Mesenchymal stem cell (in vitro differentiated cells and primary cell): ENCODE measurements around the gene ILF3. TPM values are rescaled to one million over a fixed set of nuclear protein-coding genes. Genes with fewer than 3 reads are reported as not detected.
A peak's percentile ranks its signal among the peaks of the same experiment; 100 is the strongest.

Experiments used
- DNase-seq: peaks from one replicate; pipeline ENCODE4 v3.0.0-alpha.2; 2013
- H2AFZ ChIP-seq: one replicate; pipeline ENCODE4 v1.6.1; 2013; ENCODE audit warnings: low read depth, mild to moderate bottlenecking, control low read depth, inconsistent platforms, low read length, moderate library complexity
- H2AK5ac ChIP-seq: 2 replicates; pipeline ENCODE4 v1.6.1; 2013; ENCODE audit warnings: low read length, moderate library complexity, mild to moderate bottlenecking, inconsistent platforms; ENCODE audit not compliant: severe bottlenecking
- H2BK120ac ChIP-seq: one replicate; pipeline ENCODE4 v1.6.1; 2013; ENCODE audit warnings: low read depth, mild to moderate bottlenecking, inconsistent platforms, low read length, moderate library complexity
- H2BK12ac ChIP-seq, 2 experiments: one replicate each; pipeline ENCODE4 v1.6.1; 2013; ENCODE audit warnings: inconsistent platforms in 2 of 2, low read length in 2 of 2, mild to moderate bottlenecking in 2 of 2, moderate library complexity in 2 of 2, control low read depth in 1 of 2
- H2BK15ac ChIP-seq: one replicate; pipeline ENCODE4 v1.6.1; 2013; ENCODE audit warnings: mild to moderate bottlenecking, low read depth, inconsistent platforms; ENCODE audit not compliant: poor library complexity, severe bottlenecking
- H2BK5ac ChIP-seq: 2 replicates; pipeline ENCODE4 v1.6.1; 2013; ENCODE audit warnings: low read depth, mild to moderate bottlenecking, low read length, control low read depth, inconsistent platforms; ENCODE audit not compliant: poor library complexity, severe bottlenecking
- H3K14ac ChIP-seq, 2 experiments: one replicate each; pipeline ENCODE4 v1.6.1; 2013; ENCODE audit warnings: inconsistent platforms in 2 of 2, low read length in 2 of 2, control low read depth in 1 of 2, mild to moderate bottlenecking in 1 of 2, moderate library complexity in 1 of 2
- H3K18ac ChIP-seq, 2 experiments: one replicate each; pipeline ENCODE4 v1.6.1; 2013; ENCODE audit warnings: inconsistent platforms in 2 of 2, low read length in 2 of 2, control low read depth in 1 of 2, low read depth in 1 of 2, mild to moderate bottlenecking in 1 of 2
- H3K23ac ChIP-seq, 2 experiments: one replicate each; pipeline ENCODE4 v1.6.1; 2013; ENCODE audit warnings: inconsistent platforms in 2 of 2, low read length in 2 of 2, mild to moderate bottlenecking in 2 of 2, moderate library complexity in 2 of 2, control low read depth in 1 of 2
- H3K27ac ChIP-seq: 2 replicates; pipeline ENCODE4 v1.5.1; 2013; ENCODE audit warnings: mild to moderate bottlenecking, moderate library complexity, low read length, control low read depth, inconsistent platforms; ENCODE audit not compliant: poor library complexity, severe bottlenecking
- H3K27me3 ChIP-seq, 2 experiments: 2 replicates each; pipeline versions ENCODE4 v1.6.1 to v1.7.0; 2013; ENCODE audit warnings: low read length in 2 of 2, mild to moderate bottlenecking in 2 of 2, moderate library complexity in 2 of 2, control low read depth in 1 of 2, inconsistent platforms in 1 of 2; ENCODE audit not compliant: control insufficient read depth in 1 of 2, insufficient read depth in 1 of 2
- H3K36me3 ChIP-seq, 2 experiments: 2 replicates each; pipeline versions ENCODE4 v1.6.1 to v1.7.0; 2013; ENCODE audit warnings: low read length in 2 of 2, control low read depth in 1 of 2, inconsistent platforms in 1 of 2, low read depth in 1 of 2, mild to moderate bottlenecking in 1 of 2; ENCODE audit not compliant: insufficient read depth in 2 of 2, control insufficient read depth in 1 of 2
- H3K4ac ChIP-seq, 2 experiments: one replicate each; pipeline ENCODE4 v1.6.1; 2013; ENCODE audit warnings: inconsistent platforms in 2 of 2, low read length in 2 of 2, mild to moderate bottlenecking in 2 of 2, moderate library complexity in 2 of 2, control low read depth in 1 of 2, low read depth in 1 of 2
- H3K4me1 ChIP-seq: 2 replicates; pipeline ENCODE4 v1.6.1; 2013; ENCODE audit warnings: low read depth, low read length, control low read depth; ENCODE audit not compliant: control insufficient read depth, insufficient read depth
- H3K4me2 ChIP-seq: 2 replicates; pipeline ENCODE4 v1.6.1; 2013; ENCODE audit warnings: low read length, mild to moderate bottlenecking, inconsistent platforms; ENCODE audit not compliant: poor library complexity, severe bottlenecking
- H3K4me3 ChIP-seq, 2 experiments: 2 replicates each; pipeline versions ENCODE4 v1.5.1 to v1.7.0; 2013; ENCODE audit warnings: low read length in 2 of 2, mild to moderate bottlenecking in 2 of 2, control low read depth in 1 of 2, low read depth in 1 of 2; ENCODE audit not compliant: insufficient read depth in 1 of 2
- H3K79me1 ChIP-seq: replicated peaks from 2 replicates; pipeline ENCODE4 v1.6.1; 2013; ENCODE audit warnings: mild to moderate bottlenecking, control low read depth, low read length, inconsistent platforms; ENCODE audit not compliant: poor library complexity, severe bottlenecking
- H3K9ac ChIP-seq: 2 replicates; pipeline ENCODE4 v1.7.0; 2013; ENCODE audit warnings: mild to moderate bottlenecking, low read length, moderate library complexity
- H3K9me3 ChIP-seq: 2 replicates; pipeline ENCODE4 v1.7.0; 2013; ENCODE audit warnings: mild to moderate bottlenecking, low read length; ENCODE audit not compliant: control insufficient read depth
- H4K8ac ChIP-seq: one replicate; pipeline ENCODE4 v1.6.1; 2013; ENCODE audit warnings: inconsistent platforms, mild to moderate bottlenecking, low read length, moderate library complexity
- H4K91ac ChIP-seq: one replicate; pipeline ENCODE4 v1.6.1; 2013; ENCODE audit warnings: mild to moderate bottlenecking, low read length, inconsistent platforms
- WGBS: methylation state at CpG from one replicate; pipeline ENCODE4 v1.1.7; 2013; ENCODE audit warnings: mixed read lengths; 5-methylcytosine and 5-hydroxymethylcytosine counted together
- small RNA-seq: library from polyadenylated mRNA; stranded (forward); fragments of <200 nt; extraction: miRNeasy Mini kit (QIAGEN cat#:217004); gene quantifications from one replicate; pipeline ENCODE3, GENCODE V24; 2013; ENCODE audit warnings: low read depth

The ILF3 gene

DNA sequence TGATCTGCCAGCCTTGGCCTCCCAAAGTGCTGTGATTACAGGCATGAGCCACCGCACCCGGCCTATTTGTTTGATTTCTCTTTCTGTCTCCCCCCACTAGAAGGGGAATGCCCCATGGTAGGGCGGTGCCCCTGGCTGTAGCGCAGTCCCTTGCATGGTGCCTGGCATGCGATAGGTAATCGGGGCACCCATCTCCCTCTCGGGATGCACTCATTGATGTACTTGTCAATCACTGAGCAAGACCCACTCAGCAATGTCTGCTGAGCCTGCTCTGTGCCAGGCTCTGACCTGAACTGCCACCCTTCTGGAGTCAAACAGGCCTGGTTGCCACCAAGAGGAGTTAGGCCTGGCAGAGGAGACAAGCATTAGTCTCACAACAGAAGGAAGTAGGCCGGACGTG lies 83.6 kb downstream of the ILF3 start:
- no peak overlapping the region for H2BK15ac ChIP-seq
- H3K23ac ChIP-seq: no peak overlapping the region
- no peak overlapping the region for H4K91ac ChIP-seq
- H3K18ac ChIP-seq: no peak overlapping the region
- H2BK120ac ChIP-seq: no peak overlapping the region
- no peak overlapping the region for H3K4ac ChIP-seq
- peaks cover 9 to 22% of the 10 kb centered on the region in 2 experiments for H3K36me3 ChIP-seq
- peaks cover 1% of the 10 kb centered on the region for H3K4me1 ChIP-seq
- H3K4me2 ChIP-seq: no peak overlapping the region
- no peak overlapping the region for H3K4me3 ChIP-seq
- H4K8ac ChIP-seq: no peak overlapping the region
- H3K9ac ChIP-seq: no peak overlapping the region
- H3K14ac ChIP-seq: no peak overlapping the region
- H2AFZ ChIP-seq: no peak overlapping the region
- no peak for DNase-seq
- peak overlapping the region in 1 of 2 experiments; percentile 55 for H2BK12ac ChIP-seq
- no peak overlapping the region for H2BK5ac ChIP-seq
- 97% methylated on average over 9 of the region's 9 CpGs for WGBS
- no peak overlapping the region for H3K27ac ChIP-seq
- peaks cover 27% of the 10 kb centered on the region for H3K79me1 ChIP-seq
- H3K27me3 ChIP-seq: no peaks in the 10 kb centered on the region
- no peaks in the 10 kb centered on the region for H3K9me3 ChIP-seq
- no peak overlapping the region for H2AK5ac ChIP-seq

DNA sequence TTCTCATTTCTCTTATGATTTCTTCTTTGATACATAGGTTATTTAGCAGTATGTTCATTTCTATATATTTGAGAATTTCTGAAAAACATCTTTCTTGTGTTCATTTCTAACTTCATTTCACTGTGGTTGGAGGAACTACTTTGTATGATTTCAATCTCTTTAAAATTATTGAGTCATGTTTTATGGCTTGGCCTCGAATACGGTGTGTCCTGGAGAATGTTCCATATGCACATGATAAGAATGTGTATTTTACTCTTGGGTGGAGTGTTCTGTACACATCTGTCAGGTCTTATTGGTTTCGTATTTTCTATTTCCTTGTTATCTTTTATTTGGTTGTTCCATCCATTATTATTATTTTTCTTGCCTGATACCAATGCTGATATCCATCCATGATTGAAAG lies 86.7 kb downstream of the ILF3 start:
- no peak overlapping the region for H3K23ac ChIP-seq
- H4K8ac ChIP-seq: no peak overlapping the region
- H3K9ac ChIP-seq: no peak overlapping the region
- H3K27ac ChIP-seq: no peak overlapping the region
- H3K9me3 ChIP-seq: no peaks in the 10 kb centered on the region
- H2BK12ac ChIP-seq: no peak overlapping the region
- H3K27me3 ChIP-seq: no peaks in the 10 kb centered on the region
- no peak overlapping the region for H3K4me3 ChIP-seq
- peaks cover 9 to 29% of the 10 kb centered on the region in 2 experiments for H3K36me3 ChIP-seq
- H3K4me2 ChIP-seq: no peak overlapping the region
- no peak overlapping the region for H2BK120ac ChIP-seq
- H2AK5ac ChIP-seq: no peak overlapping the region
- H3K4ac ChIP-seq: no peak overlapping the region
- DNase-seq: no peak
- H2AFZ ChIP-seq: no peak overlapping the region
- H4K91ac ChIP-seq: no peak overlapping the region
- H3K4me1 ChIP-seq: peaks cover 14% of the 10 kb centered on the region
- no peak overlapping the region for H3K14ac ChIP-seq
- WGBS: 91% methylated on average over 2 of the region's 3 CpGs
- H3K79me1 ChIP-seq: peaks cover 38% of the 10 kb centered on the region
- H2BK5ac ChIP-seq: no peak overlapping the region
- H2BK15ac ChIP-seq: no peak overlapping the region
- no peak overlapping the region for H3K18ac ChIP-seq

Small RNA genes within 50 kb of the gene (small RNA-seq; reads per million reads assigned to genes)
- gene MIR638: not detected
